ENCODE measurements around the gene CCR5.
"Not testable (repeated sequence)": the region's sequence is repeated elsewhere in the genome, so short reads cannot be mapped to it uniquely, and the experiment has no call there.

CCR5 gene

DNA sequence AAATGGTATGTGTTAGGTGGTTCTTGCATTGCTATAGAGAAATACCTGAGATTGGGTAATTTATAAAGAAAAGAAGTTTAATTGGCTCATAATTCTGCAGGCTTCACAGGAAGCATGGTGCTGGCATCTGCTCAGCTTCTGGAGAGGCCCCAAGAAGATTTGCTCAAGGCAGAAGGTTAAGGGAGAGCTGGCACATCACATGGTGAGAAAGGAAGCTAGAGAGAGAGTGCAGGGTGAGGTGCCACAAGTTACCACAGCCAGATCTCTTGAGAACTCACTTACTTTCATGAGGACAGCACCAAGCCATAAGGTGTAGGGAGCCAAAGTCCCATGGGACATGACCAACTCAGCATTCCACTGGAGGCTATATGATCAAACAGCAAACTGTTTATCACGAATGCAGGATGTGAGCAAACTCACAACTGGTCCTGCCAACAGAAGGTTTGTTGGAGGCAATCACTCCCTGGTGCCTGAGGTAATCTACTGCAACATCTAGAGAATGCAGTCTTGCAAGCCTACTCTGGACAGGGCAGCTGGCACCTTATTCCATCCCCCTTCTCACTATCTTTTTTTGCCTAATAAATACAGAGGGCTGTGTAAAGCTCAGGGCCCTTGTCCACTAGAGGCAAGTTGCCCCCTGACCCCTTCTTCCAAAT, 45.0 kb upstream of the CCR5 start:
- H3K9me3 ChIP-seq (ENCODE audit: low read length): no peaks in the 10 kb centered on the region
- H3K27me3 ChIP-seq (ENCODE audit: insufficient read depth, low read length): no peaks in the 10 kb centered on the region
- no peak overlapping the region for H3K27ac ChIP-seq (ENCODE audit: low read depth, low read length, poor library complexity, severe bottlenecking)
- H2AFZ ChIP-seq (ENCODE audit: low read length): no peak overlapping the region
- no peak overlapping the region for H3K4me3 ChIP-seq (ENCODE audit: low read depth, low read length, poor library complexity, severe bottlenecking)
- no peaks in the 10 kb centered on the region for H3K9me2 ChIP-seq (ENCODE audit: low read depth, low read length)
- H3K79me2 ChIP-seq (ENCODE audit: insufficient read depth, low read length): no peaks in the 10 kb centered on the region
- H4K20me1 ChIP-seq (ENCODE audit: insufficient read depth, low read length): no peaks in the 10 kb centered on the region
- H3K4me2 ChIP-seq (ENCODE audit: low read length): no peak overlapping the region
- no peak overlapping the region for H3K9ac ChIP-seq (ENCODE audit: low read length)
- no peak for TF ChIP-seq CTCF (IDR thresholded peaks at IDR 0.05; ENCODE audit: low read length)
- no peak for TF ChIP-seq EZH2 (IDR thresholded peaks at IDR 0.05; ENCODE audit: borderline replicate concordance, low read length)
- H3K36me3 ChIP-seq (ENCODE audit: insufficient read depth, low read length): no peaks in the 10 kb centered on the region
- no peaks in the 10 kb centered on the region for H3K4me1 ChIP-seq (ENCODE audit: insufficient read depth, low read length, severe bottlenecking)
- no peaks in the 10 kb centered on the region for H3F3A ChIP-seq (ENCODE audit: insufficient read depth, low read length)

DNA sequence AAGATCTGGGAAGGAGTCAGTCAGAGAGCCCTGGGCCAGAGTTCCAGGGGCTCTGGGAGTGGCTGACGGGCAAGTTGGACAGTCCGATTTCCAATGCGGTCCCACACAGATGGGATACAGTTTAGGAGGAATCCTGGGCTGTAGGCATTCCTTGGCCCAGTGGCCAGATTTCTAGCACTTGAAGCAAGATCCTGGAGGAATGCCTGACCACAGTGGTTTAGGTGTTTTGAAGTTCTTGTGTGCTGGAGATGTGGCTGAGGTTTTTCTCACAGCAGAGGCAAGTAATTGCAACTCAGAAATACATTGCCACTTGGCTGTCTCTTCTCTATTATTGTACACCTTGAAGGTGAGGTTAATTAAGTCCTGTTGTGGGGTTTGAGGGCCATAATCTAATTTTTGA, 40.1 kb upstream of the CCR5 start:
- not testable (repeated sequence) for H3K27me3 ChIP-seq (ENCODE audit: insufficient read depth, low read length); H3K27ac ChIP-seq (ENCODE audit: low read depth, low read length, poor library complexity, severe bottlenecking); H3K36me3 ChIP-seq (ENCODE audit: insufficient read depth, low read length); H3F3A ChIP-seq (ENCODE audit: insufficient read depth, low read length); H3K4me3 ChIP-seq (ENCODE audit: low read depth, low read length, poor library complexity, severe bottlenecking); H3K79me2 ChIP-seq (ENCODE audit: insufficient read depth, low read length); H3K9ac ChIP-seq (ENCODE audit: low read length); H3K9me2 ChIP-seq (ENCODE audit: low read depth, low read length); H2AFZ ChIP-seq (ENCODE audit: low read length); H3K4me1 ChIP-seq (ENCODE audit: insufficient read depth, low read length, severe bottlenecking); H4K20me1 ChIP-seq (ENCODE audit: insufficient read depth, low read length); H3K9me3 ChIP-seq (ENCODE audit: low read length); H3K4me2 ChIP-seq (ENCODE audit: low read length)

GRCh38 chr3:46334741-46335478, 35.8 kb upstream of the CCR5 start:
- H3K27me3 ChIP-seq (ENCODE audit: insufficient read depth, low read length): no peaks in the 10 kb centered on the region
- TF ChIP-seq CTCF (IDR thresholded peaks at IDR 0.05; ENCODE audit: low read length): no peak
- no peak for TF ChIP-seq EZH2 (IDR thresholded peaks at IDR 0.05; ENCODE audit: borderline replicate concordance, low read length)
- no peak overlapping the region for H3K27ac ChIP-seq (ENCODE audit: low read depth, low read length, poor library complexity, severe bottlenecking)
- no peak overlapping the region for H3K4me3 ChIP-seq (ENCODE audit: low read depth, low read length, poor library complexity, severe bottlenecking)
- no peak overlapping the region for H3K9ac ChIP-seq (ENCODE audit: low read length)
- H3K4me2 ChIP-seq (ENCODE audit: low read length): no peak overlapping the region
- H3K9me3 ChIP-seq (ENCODE audit: low read length): peaks cover 6% of the 10 kb centered on the region; the same call in 1 of the 2 replicates
- H3K36me3 ChIP-seq (ENCODE audit: insufficient read depth, low read length): no peaks in the 10 kb centered on the region
- H3K9me2 ChIP-seq (ENCODE audit: low read depth, low read length): no peaks in the 10 kb centered on the region
- no peak overlapping the region for H2AFZ ChIP-seq (ENCODE audit: low read length)
- H3K79me2 ChIP-seq (ENCODE audit: insufficient read depth, low read length): no peaks in the 10 kb centered on the region
- H4K20me1 ChIP-seq (ENCODE audit: insufficient read depth, low read length): no peaks in the 10 kb centered on the region
- no peaks in the 10 kb centered on the region for H3F3A ChIP-seq (ENCODE audit: insufficient read depth, low read length)
- H3K4me1 ChIP-seq (ENCODE audit: insufficient read depth, low read length, severe bottlenecking): no peaks in the 10 kb centered on the region
